HEK293T (cell line): ENCODE results near the gene ZNF618.

ENCODE experiments used
- ARNT ChIP-seq: fragments of 450-650 bp; IDR thresholded peaks from 2 replicates; pipeline ENCODE4 v1.6.1; 2017; ENCODE audit warnings: mild to moderate bottlenecking
- BHLHE40 ChIP-seq: fragments of 450-650 bp; IDR thresholded peaks from 2 replicates; pipeline ENCODE4 v1.6.1; 2016; ENCODE audit warnings: mild to moderate bottlenecking, moderate library complexity, borderline replicate concordance
- ELF4 ChIP-seq: fragments of 450-650 bp; IDR thresholded peaks from 2 replicates; pipeline ENCODE4 v1.6.1; 2017; ENCODE audit warnings: antibody characterized with exemption
- HDGF ChIP-seq: fragments of 450-650 bp; IDR thresholded peaks from 2 replicates; pipeline ENCODE4 v1.6.1; 2017; ENCODE audit warnings: antibody characterized with exemption, borderline replicate concordance
- SP1 ChIP-seq: fragments of 450-650 bp; IDR thresholded peaks from 2 replicates; pipeline ENCODE4 v1.6.1; 2017
- SUZ12 ChIP-seq: fragments of 450-650 bp; IDR thresholded peaks from 2 replicates; pipeline ENCODE4 v1.6.1; 2016; ENCODE audit warnings: mild to moderate bottlenecking
- ZNF384 ChIP-seq: fragments of 450-650 bp; IDR thresholded peaks from 2 replicates; pipeline ENCODE4 v1.6.1; 2016

DNA sequence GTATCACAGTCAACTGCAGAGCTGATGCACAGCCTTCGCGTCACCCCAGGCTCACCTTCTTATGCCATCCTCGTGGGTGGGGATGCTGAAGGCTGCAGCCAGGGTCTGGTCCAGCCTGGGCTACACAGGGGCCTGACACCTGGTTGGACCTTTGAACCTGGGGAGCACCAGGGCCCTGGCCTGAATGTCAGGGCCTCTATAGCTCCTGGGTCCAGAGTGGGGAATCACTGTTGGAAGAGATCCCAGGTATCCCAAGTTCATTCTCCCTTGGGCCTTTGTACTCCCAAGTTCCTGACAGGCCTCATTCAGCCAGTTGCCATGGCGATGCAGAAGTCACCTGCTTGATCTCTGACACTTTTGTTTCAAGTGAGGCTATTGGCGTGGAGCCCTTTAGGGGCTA is 43.8 kb downstream of the ZNF618 start:
- no peak for TF ChIP-seq SP1
- no peak for TF ChIP-seq ELF4
- no peak for TF ChIP-seq ZNF384
- no peak for TF ChIP-seq SUZ12
- TF ChIP-seq HDGF: no peak
- TF ChIP-seq ARNT: no peak
- no peak for TF ChIP-seq BHLHE40
